ENCODE measurements around the gene RBBP4.
A peak's percentile ranks its signal among the peaks of the same experiment; 100 is the strongest.
"Not testable (repeated sequence)": the region's sequence is repeated elsewhere in the genome, so short reads cannot be mapped to it uniquely, and the experiment has no call there.

RBBP4 gene

GRCh38 chr1:32696996-32697395 is 46.0 kb downstream of the RBBP4 start:
- H3K36me3 Mint-ChIP-seq; H3K27ac Mint-ChIP-seq; H3K9me3 Mint-ChIP-seq (ENCODE audit: low read depth); H3K4me1 Mint-ChIP-seq (ENCODE audit: low read depth); H3K4me3 Mint-ChIP-seq; H3K27me3 Mint-ChIP-seq: not testable (repeated sequence)

DNA sequence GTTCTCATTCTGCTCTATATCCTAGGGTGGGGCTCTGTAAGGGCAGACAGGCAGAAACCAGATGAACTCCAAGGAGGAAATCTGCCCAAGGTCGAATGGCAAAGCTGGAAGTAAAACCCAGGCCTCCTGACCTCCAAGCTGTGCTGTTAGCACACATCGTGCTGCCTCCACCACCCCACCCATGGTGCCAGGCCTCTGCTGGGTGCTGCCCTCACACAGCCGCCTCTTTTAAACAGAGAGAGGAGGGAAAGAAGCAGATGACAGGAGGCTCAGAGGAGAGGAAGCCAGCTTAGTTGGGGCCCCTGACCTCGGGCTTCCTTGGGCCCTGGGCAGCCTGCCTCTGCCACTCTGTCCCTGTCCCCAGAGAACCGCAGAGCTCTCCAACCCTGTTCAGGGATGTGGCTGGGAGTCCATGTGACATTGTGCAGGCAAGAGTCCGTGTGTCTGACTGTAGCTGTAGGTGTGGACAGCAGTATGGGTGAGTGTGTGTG is 50.5 kb downstream of the RBBP4 start:
- Mint-ChIP-seq H3K4me1 (ENCODE audit: low read depth) (peaks cover 9% of the 10 kb centered on the region), H3K36me3 (no peaks in the 10 kb centered on the region), H3K27ac (no peak overlapping the region), H3K9me3 (ENCODE audit: low read depth) (no peaks in the 10 kb centered on the region), H3K27me3 (peaks cover 15% of the 10 kb centered on the region), H3K4me3 (peak overlapping the region; percentile 69)

DNA sequence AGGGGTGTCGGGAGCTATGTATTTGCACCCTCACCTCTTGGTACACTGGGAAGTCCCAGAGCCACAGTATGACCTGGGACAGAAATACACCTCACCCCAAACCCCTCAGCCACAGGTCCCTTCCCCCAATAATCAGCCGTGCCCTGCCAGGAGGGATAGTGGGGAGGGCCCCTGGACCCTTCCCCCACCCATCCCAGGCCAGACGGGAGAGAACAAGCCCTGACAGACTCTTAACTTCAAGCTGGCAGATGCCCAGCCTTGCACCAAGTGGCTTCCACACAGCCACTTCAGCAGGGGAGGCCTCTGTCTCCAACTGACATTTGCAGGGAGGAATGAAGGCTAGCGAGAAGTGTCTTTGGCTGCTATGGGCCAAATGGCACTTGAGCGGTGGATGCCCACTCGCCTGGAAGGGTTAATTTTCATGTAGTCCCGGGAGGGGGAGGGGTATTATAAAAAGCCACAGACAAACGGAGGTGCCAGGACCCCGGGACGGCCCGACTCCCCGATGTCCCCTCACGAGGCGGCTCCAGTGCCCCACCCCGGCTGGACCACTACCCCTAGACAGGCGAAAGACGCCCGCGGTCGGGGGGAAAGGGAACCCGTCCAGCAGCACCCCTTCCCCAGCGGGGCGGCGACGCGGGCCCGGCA is 51.1 kb downstream of the RBBP4 start:
- H3K4me3 Mint-ChIP-seq: peak overlapping the region; percentile 69
- H3K4me1 Mint-ChIP-seq (ENCODE audit: low read depth): peaks cover 9% of the 10 kb centered on the region
- no peaks in the 10 kb centered on the region for H3K36me3 Mint-ChIP-seq
- no peak overlapping the region for H3K27ac Mint-ChIP-seq
- peaks cover 15% of the 10 kb centered on the region for H3K27me3 Mint-ChIP-seq
- no peaks in the 10 kb centered on the region for H3K9me3 Mint-ChIP-seq (ENCODE audit: low read depth)

DNA sequence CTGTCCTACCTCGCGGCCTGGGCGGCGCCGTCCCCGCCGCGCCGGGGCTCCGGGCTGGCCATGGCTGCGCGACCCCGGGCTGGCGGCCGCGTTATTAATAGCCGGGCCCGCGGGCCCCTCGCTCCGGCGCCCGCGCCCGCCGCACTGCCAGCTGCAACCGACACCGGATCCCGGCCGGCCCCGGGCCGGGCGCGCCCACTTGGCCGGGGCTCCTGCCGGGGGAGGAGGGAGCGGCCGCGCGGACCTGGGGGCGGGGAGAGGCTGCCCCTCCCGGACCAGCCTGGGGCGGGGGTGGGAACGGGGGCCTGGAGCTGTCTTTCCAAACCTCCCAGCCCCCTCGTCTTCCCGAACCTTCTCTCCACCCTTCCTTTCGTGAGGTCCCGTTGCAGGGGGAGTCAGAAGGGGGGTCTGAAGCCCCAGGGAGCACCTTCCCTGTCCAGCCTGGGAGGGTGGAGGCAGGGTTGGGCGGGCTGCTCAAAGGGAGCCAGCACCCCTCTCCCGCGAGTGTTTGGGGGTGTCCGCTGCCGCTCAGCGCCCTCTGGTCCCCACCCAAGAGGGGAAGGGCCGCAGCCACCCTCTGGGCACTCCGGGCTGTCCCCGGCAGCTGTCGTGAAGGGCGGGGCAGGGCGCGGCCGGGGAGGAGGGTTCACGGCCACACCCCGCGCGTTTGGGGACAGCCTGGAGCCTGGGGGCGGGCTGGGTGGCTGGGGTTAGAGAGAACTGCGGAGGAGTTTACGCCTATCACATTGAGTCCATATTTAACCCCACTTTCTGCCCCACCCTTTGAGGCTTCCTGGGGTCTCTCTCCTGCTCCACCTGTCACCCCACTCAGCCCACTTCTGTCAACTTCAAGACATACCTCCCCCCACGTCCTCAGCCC is 51.8 kb downstream of the RBBP4 start, which contains the start of gene SYNC:
Gene SYNC, minus strand, starts transcription at position 172 of the 880 bp plus-strand sequence. Its CDS starts 110 bp downstream, at position 62.
- no peak within 1 kb of the TSS for H3K27ac Mint-ChIP-seq
- peaks cover 15% of the 10 kb centered on the region for H3K27me3 Mint-ChIP-seq
- no peaks in the 10 kb centered on the region for H3K36me3 Mint-ChIP-seq
- peak within 1 kb of the TSS; percentile 69 for H3K4me3 Mint-ChIP-seq
- no peaks in the 10 kb centered on the region for H3K9me3 Mint-ChIP-seq (ENCODE audit: low read depth)
- H3K4me1 Mint-ChIP-seq (ENCODE audit: low read depth): peaks cover 9% of the 10 kb centered on the region

DNA sequence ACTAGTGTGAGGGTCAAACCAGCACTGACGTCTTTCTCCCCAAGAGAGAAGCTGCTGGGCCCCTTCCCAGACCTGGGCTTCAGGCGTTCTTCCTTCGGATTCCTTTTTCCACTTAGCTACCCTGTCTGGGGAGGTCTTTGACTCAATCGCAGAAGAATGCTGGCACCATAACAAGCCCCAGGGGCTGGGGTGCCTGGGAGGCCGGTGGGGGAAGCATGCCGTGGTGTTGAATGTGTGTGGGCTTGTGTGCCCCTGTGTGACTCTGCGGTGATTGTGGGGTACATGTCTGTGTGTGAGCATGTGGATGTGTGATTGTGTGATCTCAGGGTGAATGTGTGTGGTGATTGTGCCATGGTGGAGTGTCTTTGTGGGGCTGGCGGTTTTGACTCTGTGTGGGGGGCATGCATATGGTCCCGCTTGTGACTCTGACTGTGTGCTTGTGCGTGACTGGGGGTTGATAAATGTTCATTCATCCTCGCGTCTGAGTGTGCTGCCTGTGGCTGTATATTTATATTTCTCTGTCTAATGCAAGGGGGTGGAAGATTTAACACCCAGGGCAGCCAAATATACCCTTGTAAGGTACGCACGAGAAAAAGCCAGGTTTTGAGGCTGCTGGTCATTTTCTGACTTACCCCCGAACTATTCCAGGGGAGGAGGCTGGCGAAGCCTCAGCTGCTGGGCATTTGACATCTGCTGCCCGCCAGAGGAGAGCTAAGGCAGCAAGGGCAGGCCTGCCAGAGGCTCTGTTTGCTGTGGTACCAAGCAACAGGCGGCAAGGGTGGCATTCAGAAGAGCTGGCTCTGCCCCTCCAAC is 52.7 kb downstream of the RBBP4 start:
- H3K4me1 Mint-ChIP-seq (ENCODE audit: low read depth): peaks cover 9% of the 10 kb centered on the region
- H3K27ac Mint-ChIP-seq: no peak overlapping the region
- H3K4me3 Mint-ChIP-seq: peak overlapping the region; percentile 63
- H3K27me3 Mint-ChIP-seq: peaks cover 15% of the 10 kb centered on the region
- no peaks in the 10 kb centered on the region for H3K9me3 Mint-ChIP-seq (ENCODE audit: low read depth)
- H3K36me3 Mint-ChIP-seq: no peaks in the 10 kb centered on the region

DNA sequence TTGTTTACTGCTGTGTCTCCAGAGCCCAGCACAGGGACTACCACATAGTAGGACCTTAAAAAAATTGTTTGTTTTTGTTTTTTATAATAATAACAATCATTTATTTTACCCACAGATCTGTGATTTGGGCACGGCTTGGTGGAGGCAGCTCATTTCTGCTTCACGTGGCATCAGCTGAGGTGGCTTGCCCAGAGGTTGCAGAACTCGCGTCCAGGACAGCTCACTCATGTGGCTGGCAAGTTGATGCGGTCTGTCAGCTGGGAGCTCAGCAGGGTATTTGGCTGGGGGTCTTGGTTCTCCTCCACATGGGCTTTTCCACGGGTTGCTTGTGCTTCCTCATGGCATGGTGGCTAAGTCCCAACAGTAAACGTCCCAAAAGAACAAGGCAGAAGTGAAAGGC is 54.5 kb downstream of the RBBP4 start:
- peaks cover 15% of the 10 kb centered on the region for H3K27me3 Mint-ChIP-seq
- no peak overlapping the region for H3K27ac Mint-ChIP-seq
- H3K9me3 Mint-ChIP-seq (ENCODE audit: low read depth): no peaks in the 10 kb centered on the region
- H3K4me1 Mint-ChIP-seq (ENCODE audit: low read depth): peaks cover 9% of the 10 kb centered on the region
- H3K4me3 Mint-ChIP-seq: no peak overlapping the region
- no peaks in the 10 kb centered on the region for H3K36me3 Mint-ChIP-seq

- peaks cover 13% of the 10 kb centered on the region for H3K27me3 Mint-ChIP-seq
- H3K4me3 Mint-ChIP-seq: no peak overlapping the region
- H3K27ac Mint-ChIP-seq: no peak overlapping the region
- H3K9me3 Mint-ChIP-seq (ENCODE audit: low read depth): no peaks in the 10 kb centered on the region
- H3K36me3 Mint-ChIP-seq: no peaks in the 10 kb centered on the region
- peaks cover 9% of the 10 kb centered on the region for H3K4me1 Mint-ChIP-seq (ENCODE audit: low read depth)
These were observed 55.5 kb downstream of the RBBP4 start for GRCh38 chr1:32706491-32706890.

DNA sequence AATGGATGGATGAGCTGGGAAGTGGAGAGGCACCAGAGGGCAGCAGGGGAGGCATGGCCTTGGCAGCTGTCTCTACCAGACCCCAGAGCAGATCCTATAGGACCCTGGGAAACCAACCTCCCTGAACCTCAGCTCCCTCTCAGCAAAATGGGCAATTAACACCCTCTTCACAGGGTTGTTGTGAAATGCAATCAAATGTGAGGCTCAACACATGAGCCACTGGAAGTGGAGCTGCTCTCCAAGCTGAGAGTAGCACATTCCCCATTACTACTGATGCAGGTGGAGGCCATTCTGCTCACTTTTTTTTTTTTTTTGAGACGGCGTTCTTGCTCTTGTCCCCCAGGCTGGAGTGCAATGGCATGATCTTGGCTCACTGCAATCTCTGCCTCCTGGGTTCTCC is 58.1 kb downstream of the RBBP4 start:
- Mint-ChIP-seq H3K27me3 (peaks cover 3% of the 10 kb centered on the region), H3K36me3 (no peaks in the 10 kb centered on the region), H3K4me3 (no peak overlapping the region), H3K9me3 (ENCODE audit: low read depth) (no peaks in the 10 kb centered on the region), H3K4me1 (ENCODE audit: low read depth) (peaks cover 3% of the 10 kb centered on the region), H3K27ac (no peak overlapping the region)

DNA sequence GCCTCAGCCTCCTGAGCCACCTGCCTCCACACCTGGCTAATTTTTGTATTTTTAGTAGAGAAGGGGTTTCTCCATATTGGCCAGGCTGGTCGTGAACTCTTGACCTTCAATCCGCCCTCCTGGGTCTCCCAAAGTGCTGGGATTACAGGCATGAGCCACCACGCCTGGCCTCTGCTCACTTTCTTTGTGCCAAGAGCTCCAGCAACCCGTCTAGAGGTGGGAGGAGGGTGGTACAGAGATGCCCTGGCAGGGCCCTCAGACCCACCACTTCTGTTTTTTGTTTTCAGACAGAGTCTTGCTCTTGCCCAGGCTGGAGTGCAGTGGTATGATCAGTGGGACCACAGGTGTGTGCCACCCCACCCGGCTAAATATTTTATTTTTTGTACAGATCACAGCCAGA is 58.5 kb downstream of the RBBP4 start:
- peaks cover 3% of the 10 kb centered on the region for H3K4me1 Mint-ChIP-seq (ENCODE audit: low read depth)
- H3K36me3 Mint-ChIP-seq: no peaks in the 10 kb centered on the region
- H3K9me3 Mint-ChIP-seq (ENCODE audit: low read depth): no peaks in the 10 kb centered on the region
- no peak overlapping the region for H3K27ac Mint-ChIP-seq
- peaks cover 3% of the 10 kb centered on the region for H3K27me3 Mint-ChIP-seq
- H3K4me3 Mint-ChIP-seq: no peak overlapping the region

- H3K9me3 Mint-ChIP-seq (ENCODE audit: low read depth): not testable (repeated sequence)
These were observed 60.2 kb downstream of the RBBP4 start for GRCh38 chr1:32711221-32711620.

DNA sequence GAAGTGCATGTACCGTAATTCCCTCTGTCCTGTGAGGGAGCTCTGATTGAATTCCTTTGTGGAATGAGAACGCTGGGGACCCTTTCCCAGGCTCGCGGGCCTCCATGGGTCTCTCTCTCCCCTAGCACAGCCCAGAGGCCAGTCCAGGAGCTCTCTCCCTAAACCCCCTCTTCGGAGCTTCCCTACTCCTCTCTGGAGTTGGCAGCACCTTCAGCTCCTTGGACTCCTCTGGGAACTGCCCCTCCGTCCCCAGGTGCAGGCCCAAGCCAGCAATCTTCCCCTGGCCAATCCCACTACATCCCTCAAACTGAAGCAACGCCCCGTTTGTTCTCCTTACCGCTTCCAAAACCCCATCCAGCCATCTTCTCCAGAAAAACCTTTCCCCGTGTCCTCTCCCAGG is 62.1 kb downstream of the RBBP4 start:
- H3K27ac Mint-ChIP-seq: no peak overlapping the region
- no peaks in the 10 kb centered on the region for H3K36me3 Mint-ChIP-seq
- H3K27me3 Mint-ChIP-seq: no peaks in the 10 kb centered on the region
- H3K4me3 Mint-ChIP-seq: no peak overlapping the region
- H3K9me3 Mint-ChIP-seq (ENCODE audit: low read depth): no peaks in the 10 kb centered on the region
- peaks cover 6% of the 10 kb centered on the region for H3K4me1 Mint-ChIP-seq (ENCODE audit: low read depth)

More at GRCh38 chr1:32711221-32711620, 60.2 kb downstream of the RBBP4 start:
- not testable (repeated sequence) for H3K4me1 Mint-ChIP-seq (ENCODE audit: low read depth); H3K27ac Mint-ChIP-seq; H3K4me3 Mint-ChIP-seq; H3K27me3 Mint-ChIP-seq; H3K36me3 Mint-ChIP-seq

- Mint-ChIP-seq H3K4me3 (no peak overlapping the region), H3K36me3 (no peaks in the 10 kb centered on the region), H3K9me3 (ENCODE audit: low read depth) (no peaks in the 10 kb centered on the region), H3K27ac (no peak overlapping the region), H3K27me3 (no peaks in the 10 kb centered on the region), H3K4me1 (ENCODE audit: low read depth) (peaks cover 6% of the 10 kb centered on the region)
These were observed 63.3 kb downstream of the RBBP4 start for GRCh38 chr1:32714277-32714676.

- Mint-ChIP-seq H3K36me3 (no peaks in the 10 kb centered on the region), H3K4me3 (no peak overlapping the region), H3K27ac (no peak overlapping the region), H3K9me3 (ENCODE audit: low read depth) (no peaks in the 10 kb centered on the region), H3K27me3 (no peaks in the 10 kb centered on the region), H3K4me1 (ENCODE audit: low read depth) (peaks cover 6% of the 10 kb centered on the region)
These were observed 64.9 kb downstream of the RBBP4 start for GRCh38 chr1:32715901-32716311.

GRCh38 chr1:32716312-32717148 is 65.5 kb downstream of the RBBP4 start:
- Mint-ChIP-seq H3K27me3 (no peaks in the 10 kb centered on the region), H3K4me3 (no peak overlapping the region), H3K4me1 (ENCODE audit: low read depth) (peaks cover 6% of the 10 kb centered on the region), H3K36me3 (no peaks in the 10 kb centered on the region), H3K9me3 (ENCODE audit: low read depth) (no peaks in the 10 kb centered on the region), H3K27ac (no peak overlapping the region)
